GM21367 (cell line): ENCODE measurements around the gene FAM72B.
"Not testable (repeated sequence)": the region's sequence is repeated elsewhere in the genome, so short reads cannot be mapped to it uniquely, and the experiment has no call there.

ENCODE experiments used
- ATAC-seq: cut with Tn5 transposase; IDR thresholded peaks from one replicate; pipeline ENCODE4 v1.9.1; 2021; ENCODE audit not compliant: unreplicated experiment

The FAM72B gene

GRCh38 chr1:121200985-121201981, 17.1 kb upstream of the FAM72B start:
- not testable (repeated sequence) for ATAC-seq

- not testable (repeated sequence) for ATAC-seq
Observed at GRCh38 chr1:121200232-121200631, 16.1 kb upstream of the FAM72B start.

- not testable (repeated sequence) for ATAC-seq
Observed at GRCh38 chr1:121199763-121200162, 15.6 kb upstream of the FAM72B start.

DNA sequence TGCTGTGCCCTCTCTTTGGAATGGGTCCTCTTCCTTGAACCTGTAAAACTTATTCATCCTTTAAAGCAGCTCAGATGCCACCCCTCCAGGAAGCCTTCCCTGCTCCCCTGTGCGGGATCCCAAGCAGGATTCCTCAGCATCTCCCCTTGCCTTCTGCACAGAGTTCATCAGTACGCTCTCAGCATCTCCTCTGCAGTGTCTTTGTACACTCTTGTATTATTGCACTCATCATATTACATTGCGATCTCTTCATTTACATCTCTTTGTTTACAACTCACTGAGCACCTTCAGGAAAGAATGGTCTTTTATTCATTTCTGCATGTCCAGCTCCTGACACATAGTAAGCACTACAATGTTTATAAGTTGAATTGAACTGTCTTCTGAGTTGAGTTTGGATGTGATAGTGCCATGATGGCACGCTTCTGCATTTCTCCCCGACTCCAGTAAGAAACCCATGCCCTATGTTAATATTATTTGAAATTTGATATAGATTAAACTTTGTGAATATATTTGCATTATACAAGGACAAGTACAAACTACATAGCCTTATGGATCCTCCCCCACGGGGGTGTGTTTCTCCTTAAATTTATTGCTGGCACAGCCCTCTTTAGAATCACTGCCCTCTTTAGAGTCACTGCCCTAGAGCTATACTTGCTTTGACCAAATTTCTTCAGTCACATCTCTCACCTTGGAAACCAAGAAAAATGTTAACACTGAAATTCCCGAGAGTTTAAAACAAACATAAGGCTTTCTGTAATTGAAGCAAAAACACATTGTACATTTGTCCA, 13.1 kb upstream of the FAM72B start:
- ATAC-seq, result not testable (repeated sequence)

DNA sequence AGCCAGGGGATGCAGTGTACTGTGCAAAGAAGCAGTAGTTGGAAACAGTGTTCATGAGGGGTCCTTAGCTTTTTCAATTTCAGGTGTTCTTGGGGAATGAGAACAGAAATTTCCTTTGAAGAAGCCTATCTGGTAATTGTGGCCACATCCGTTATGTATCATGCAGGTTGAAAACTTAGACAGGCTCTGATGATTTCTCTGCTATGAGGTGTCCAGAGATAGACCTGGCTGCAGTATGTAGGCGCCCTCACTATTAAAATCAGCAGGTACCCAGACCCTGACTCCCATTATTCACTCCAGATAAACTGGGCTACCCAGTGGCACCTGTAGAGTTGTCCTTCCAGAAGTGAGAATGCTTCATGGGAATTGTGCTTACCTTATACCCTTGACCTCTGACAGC, 8.4 kb upstream of the FAM72B start:
- ATAC-seq, result not testable (repeated sequence)

- ATAC-seq, result not testable (repeated sequence)
Observed at GRCh38 chr1:121187914-121188313, 3.8 kb upstream of the FAM72B start.

DNA sequence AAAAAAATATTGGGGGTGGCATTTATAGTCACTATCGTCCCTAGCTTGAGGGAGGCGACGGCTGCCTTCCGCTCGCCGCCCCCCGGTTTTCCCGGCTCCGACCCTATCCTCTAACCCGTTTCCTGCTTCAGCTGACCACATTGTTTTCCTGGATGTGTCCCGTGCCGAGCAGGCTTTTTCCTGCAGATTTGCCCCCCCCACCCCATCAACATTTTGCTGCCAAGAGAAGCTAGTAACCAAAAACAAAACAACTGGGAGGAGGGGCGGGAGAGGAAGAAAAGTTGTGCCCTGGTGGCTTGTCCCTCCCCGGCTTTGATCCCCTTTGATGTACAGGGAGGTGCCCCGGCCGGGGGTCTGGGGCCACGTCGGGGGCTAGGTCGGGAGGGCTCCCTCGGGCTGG, 2.1 kb upstream of the FAM72B start:
- not testable (repeated sequence) for ATAC-seq

DNA sequence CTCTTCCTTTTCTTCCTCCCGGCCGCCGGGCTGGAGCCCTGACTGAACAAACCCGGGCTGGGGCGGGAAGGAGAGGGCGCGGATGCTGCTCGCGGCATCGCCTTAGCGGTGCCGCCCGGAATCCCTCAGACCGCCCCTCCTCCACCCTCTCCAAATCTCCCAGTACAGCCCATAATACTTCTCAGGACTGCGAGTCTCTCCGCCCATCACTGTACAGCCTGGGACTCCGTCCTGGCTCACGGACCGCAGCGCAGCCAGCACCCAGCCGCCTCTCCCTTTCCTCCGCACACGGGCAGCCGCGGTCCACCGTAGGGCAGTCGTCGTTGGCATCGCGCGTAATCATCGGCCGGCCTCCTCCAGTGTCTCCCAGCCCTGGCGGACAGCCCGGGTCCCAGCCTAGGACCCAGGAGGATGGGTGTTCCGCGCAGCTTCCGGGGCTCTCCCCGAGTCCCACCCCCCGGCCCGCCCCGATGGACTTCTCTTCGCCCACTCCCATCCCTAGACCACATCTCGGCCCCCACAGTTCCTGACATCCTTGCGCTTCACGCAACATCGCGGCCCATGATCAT, 1.1 kb upstream of the FAM72B start:
- not testable (repeated sequence) for ATAC-seq

DNA sequence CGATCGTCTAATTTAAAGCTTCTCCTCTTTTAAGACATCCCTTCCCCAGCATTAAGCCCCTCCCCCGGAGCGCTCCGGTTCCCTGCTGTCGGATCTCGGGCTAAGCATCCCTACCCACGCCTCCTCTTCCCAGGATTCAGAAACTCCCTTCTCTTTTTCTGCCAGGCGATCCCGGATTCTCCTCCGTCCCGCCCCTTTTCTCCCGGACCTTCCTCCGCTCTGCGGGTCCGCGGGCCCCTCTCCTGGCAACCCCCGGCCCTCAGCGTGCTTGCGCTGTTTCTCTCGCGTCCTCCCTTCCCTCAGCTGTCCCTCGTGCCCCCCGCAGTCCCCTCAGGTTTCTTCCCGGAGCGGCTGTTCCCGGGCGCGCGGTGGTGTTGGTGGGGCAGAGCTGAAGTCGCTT, 273 bp downstream of the FAM72B start:
- not testable (repeated sequence) for ATAC-seq

DNA sequence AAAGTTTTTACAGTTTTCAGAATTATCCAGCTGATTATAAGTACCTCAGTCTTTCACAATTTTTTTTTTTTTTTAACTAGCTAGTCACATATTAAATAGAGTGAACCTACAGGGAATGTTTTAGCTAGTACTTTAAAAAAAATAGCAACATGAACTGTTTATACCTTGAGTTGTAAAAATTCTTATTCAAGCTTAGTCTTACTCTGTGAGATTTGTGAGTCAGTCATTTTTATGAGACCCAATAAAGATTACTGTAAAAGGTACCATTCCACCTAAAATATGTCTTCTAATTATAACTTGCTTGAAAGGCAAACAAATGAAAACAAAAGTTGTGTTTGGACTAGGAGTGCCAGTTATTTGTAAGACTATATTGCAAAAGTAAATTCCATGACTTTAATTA, 5.9 kb downstream of the FAM72B start:
- not testable (repeated sequence) for ATAC-seq

- ATAC-seq, result not testable (repeated sequence)
Observed at GRCh38 chr1:121176649-121177048, 7.5 kb downstream of the FAM72B start.

DNA sequence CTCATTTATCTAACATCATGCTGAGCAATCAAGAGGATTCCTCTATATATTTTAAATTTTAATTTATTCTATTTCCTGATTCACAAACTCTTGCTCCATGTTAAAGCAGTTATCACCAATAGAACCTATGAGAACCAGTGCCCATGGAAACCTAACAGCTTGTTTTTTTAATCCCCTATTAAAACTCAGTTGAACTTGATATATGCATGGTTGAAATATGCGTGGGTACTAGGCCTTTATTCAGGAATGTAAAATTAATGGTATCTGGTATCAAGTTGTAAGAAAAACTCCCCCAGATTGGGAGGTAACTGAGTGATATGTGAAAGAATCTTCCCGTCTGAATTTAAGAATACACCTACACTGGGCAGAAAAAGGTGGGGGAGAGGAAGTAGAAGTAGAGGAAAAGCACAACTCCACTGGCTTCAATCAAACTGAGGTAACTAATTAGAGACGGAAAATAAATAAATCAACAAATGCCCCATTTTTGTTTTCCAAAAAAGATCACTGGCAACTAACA, 15.9 kb downstream of the FAM72B start:
- ATAC-seq, result not testable (repeated sequence)

DNA sequence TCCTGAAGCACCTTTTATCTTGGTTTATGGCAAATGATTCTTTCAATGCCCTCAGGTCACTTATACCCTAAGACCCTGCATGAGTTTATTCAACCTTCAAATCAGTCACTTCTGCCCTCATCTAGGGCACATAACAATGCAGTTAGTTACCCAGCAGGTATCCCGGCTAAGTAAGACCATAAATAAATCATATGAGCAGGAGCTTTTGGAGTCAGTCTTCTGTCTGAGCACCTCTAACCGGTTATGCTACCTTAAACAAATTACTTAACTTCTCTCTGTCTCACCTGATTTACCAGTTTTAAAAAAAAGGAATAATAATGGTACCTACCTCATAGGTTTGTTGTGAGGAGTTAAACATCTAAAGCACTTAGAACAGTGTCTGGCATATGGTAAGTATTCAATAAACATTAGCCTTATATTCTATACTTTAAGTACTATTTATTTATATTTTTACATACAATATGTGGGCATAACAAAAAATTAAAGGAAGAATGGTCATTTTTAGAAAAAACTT, 16.9 kb downstream of the FAM72B start:
- not testable (repeated sequence) for ATAC-seq

GRCh38 chr1:121165296-121165695, 18.8 kb downstream of the FAM72B start:
- ATAC-seq, result not testable (repeated sequence)

- ATAC-seq, result not testable (repeated sequence)
Observed at GRCh38 chr1:121163850-121164757, 20.0 kb downstream of the FAM72B start.

- ATAC-seq, result not testable (repeated sequence)
Observed at GRCh38 chr1:121161199-121161901, 22.8 kb downstream of the FAM72B start.

GRCh38 chr1:121160118-121160517, 24.0 kb downstream of the FAM72B start:
- not testable (repeated sequence) for ATAC-seq

- ATAC-seq, result not testable (repeated sequence)
Observed at GRCh38 chr1:121157609-121158008, 26.5 kb downstream of the FAM72B start.
